K562 (cell line): Measurements from ENCODE around the gene SMG7. TPM values are rescaled to one million over a fixed set of nuclear protein-coding genes. Genes with fewer than 3 reads are reported as not detected.

Experiments used
- ARNT ChIP-seq, 2 experiments: fragments of 450-650 bp; IDR thresholded peaks; 2 replicates each; pipeline ENCODE4 v1.6.1; 2016; ENCODE audit warnings: mild to moderate bottlenecking in 1 of 2
- BHLHE40 ChIP-seq: IDR thresholded peaks from 2 replicates; pipeline ENCODE4 v1.6.1; 2011; ENCODE audit warnings: low read length, improper control_type of control experiment
- CBFA2T2 ChIP-seq: fragments of 450-650 bp; conservative IDR thresholded peaks from 2 replicates; pipeline ENCODE4 v1.6.1; 2017; ENCODE audit warnings: mild to moderate bottlenecking
- CC2D1A ChIP-seq: fragments of 450-650 bp; IDR thresholded peaks from 2 replicates; pipeline ENCODE4 v1.6.1; 2017; ENCODE audit warnings: mild to moderate bottlenecking
- ESRRA ChIP-seq: fragments of 450-650 bp; IDR thresholded peaks from 2 replicates; pipeline ENCODE4 v1.6.1; 2014; ENCODE audit warnings: low read depth, mild to moderate bottlenecking, moderate library complexity, borderline replicate concordance
- FOXJ2 ChIP-seq: fragments of 200-800 bp; sonication (Bioruptor generic); IDR thresholded peaks from 2 replicates; pipeline ENCODE4 v1.6.1; 2016; ENCODE audit warnings: missing genetic modification characterization, missing compliant biosample characterization
- JUND ChIP-seq, 2 experiments: IDR thresholded peaks; 2 replicates in 1 of 2; 3 replicates in 1 of 2; pipeline ENCODE4 v1.6.1; 2011; ENCODE audit warnings: borderline replicate concordance in 2 of 2, low read depth in 2 of 2, low read length in 2 of 2, improper control_type of control experiment in 1 of 2, missing biosample characterization in 1 of 2, missing genetic modification characterization in 1 of 2, missing genetic modification reagents in 1 of 2
- MEIS2 ChIP-seq: fragments of 450-650 bp; IDR thresholded peaks from 2 replicates; pipeline ENCODE4 v1.6.1; 2014; ENCODE audit warnings: mild to moderate bottlenecking; ENCODE audit not compliant: partially characterized antibody
- MTA2 ChIP-seq: fragments of 450-650 bp; IDR thresholded peaks from 2 replicates; pipeline ENCODE4 v1.6.1; 2016; ENCODE audit warnings: low read depth
- MYC ChIP-seq, 2 experiments: fragments of 250-450 bp in 1 of 2; sonication (Bioruptor Pico) in 1 of 2; IDR thresholded peaks; 2 replicates each; pipeline versions ENCODE4 v1.5.1 to v1.6.1; 2012 to 2021; ENCODE audit warnings: low read depth in 2 of 2, borderline replicate concordance in 1 of 2, improper control_type of control experiment in 1 of 2, low read length in 1 of 2, mild to moderate bottlenecking in 1 of 2, moderate library complexity in 1 of 2
- NFE2 ChIP-seq: IDR thresholded peaks from 2 replicates; pipeline ENCODE4 v1.6.1; 2014; ENCODE audit warnings: antibody characterized with exemption, low read depth
- NRF1 ChIP-seq, 2 experiments: fragments of 450-650 bp; IDR thresholded peaks in 1 of 2; conservative IDR thresholded peaks in 1 of 2; 2 replicates each; pipeline ENCODE4 v1.6.1; 2014; ENCODE audit warnings: mild to moderate bottlenecking in 2 of 2
- RAD51 ChIP-seq: fragments of 450-650 bp; IDR thresholded peaks from 2 replicates; pipeline ENCODE4 v1.7.1; 2016; ENCODE audit warnings: low read depth, mild to moderate bottlenecking, borderline replicate concordance
- RBBP5 ChIP-seq: fragments of 200-600 bp; sonication (generic); IDR thresholded peaks from 2 replicates; pipeline ENCODE4 v1.6.1; 2012; ENCODE audit warnings: borderline replicate concordance, mild to moderate bottlenecking, low read length, control low read depth, inconsistent platforms; ENCODE audit not compliant: insufficient read depth, poor library complexity, severe bottlenecking
- RFX1 ChIP-seq: fragments of 450-650 bp; IDR thresholded peaks from 2 replicates; pipeline ENCODE4 v1.6.1; 2016; ENCODE audit warnings: mild to moderate bottlenecking, moderate library complexity
- SMARCA4 ChIP-seq: fragments of 450-650 bp; IDR thresholded peaks from 2 replicates; pipeline ENCODE4 v1.6.1; 2016
- STAG1 ChIP-seq: sonication (generic); formaldehyde crosslinking; IDR thresholded peaks from 2 replicates; pipeline ENCODE4 v1.5.0; 2020; ENCODE audit warnings: missing genetic modification reagents, borderline replicate concordance
- TAL1 ChIP-seq: fragments of 450-650 bp; IDR thresholded peaks from 2 replicates; pipeline ENCODE4 v1.6.1; 2016; ENCODE audit warnings: mild to moderate bottlenecking
- ZFX ChIP-seq: sonication (generic); formaldehyde crosslinking; IDR thresholded peaks from 2 replicates; pipeline ENCODE4 v1.8.0; 2022; ENCODE audit warnings: mild to moderate bottlenecking, missing genetic modification reagents, moderate library complexity
- polyA plus RNA-seq, 8 experiments: library from polyadenylated mRNA; depleted of rRNA in 4 of 8; stranded (reverse) in 5 of 8; unstranded in 3 of 8; fragments of >200 nt; fragmentation: Nextera tagmentation in 2 of 8; fragmentation: Illumina TruSeq in 1 of 8; extraction: Ambion mirVana in 2 of 8; extraction: Trizol in 1 of 8; gene quantifications; 2 replicates each; pipeline versions ENCODE4 v1.2.1 to v1.2.3, GENCODE V29; 2011 to 2014; ENCODE audit warnings: inconsistent platforms in 1 of 8, missing spikeins in 1 of 8
- total RNA-seq, 7 experiments: library from RNA; depleted of rRNA in 6 of 7; stranded (reverse); fragments of >200 nt in 6 of 7; fragmentation: Illumina TruSeq in 2 of 7; extraction: Trizol in 2 of 7; gene quantifications; 2 replicates each; pipeline versions ENCODE4 v1.2.1 to v1.2.3, GENCODE V29; 2011 to 2021; ENCODE audit warnings: low replicate concordance in 1 of 7
- TF ChIP-seq, protein P1 (sequence below): fragments of 450-650 bp; conservative IDR thresholded peaks from 2 replicates; pipeline ENCODE4 v1.6.1; 2016; ENCODE audit warnings: missing genetic modification characterization, low read depth, mild to moderate bottlenecking, missing compliant biosample characterization, moderate library complexity
- TF ChIP-seq, protein P2 (sequence below): fragments of 450-650 bp; IDR thresholded peaks from 2 replicates; pipeline ENCODE4 v1.6.1; 2016
- TF ChIP-seq, protein P3 (sequence below): fragments of 450-650 bp; IDR thresholded peaks from 2 replicates; pipeline ENCODE4 v1.6.1; 2018; ENCODE audit not compliant: partially characterized antibody
- TF ChIP-seq, protein P4 (sequence below): sonication (generic); formaldehyde crosslinking; IDR thresholded peaks from 2 replicates; pipeline ENCODE4 v1.9.0; 2022; ENCODE audit warnings: mild to moderate bottlenecking, missing genetic modification reagents

The SMG7 gene
- total and polyA plus RNA-seq, 9 of the 15 experiments (the other 6 are each of a cell fraction or from before 2014, with no cell fraction given): 12.4 to 74.6 (median 29.0) TPM

DNA sequence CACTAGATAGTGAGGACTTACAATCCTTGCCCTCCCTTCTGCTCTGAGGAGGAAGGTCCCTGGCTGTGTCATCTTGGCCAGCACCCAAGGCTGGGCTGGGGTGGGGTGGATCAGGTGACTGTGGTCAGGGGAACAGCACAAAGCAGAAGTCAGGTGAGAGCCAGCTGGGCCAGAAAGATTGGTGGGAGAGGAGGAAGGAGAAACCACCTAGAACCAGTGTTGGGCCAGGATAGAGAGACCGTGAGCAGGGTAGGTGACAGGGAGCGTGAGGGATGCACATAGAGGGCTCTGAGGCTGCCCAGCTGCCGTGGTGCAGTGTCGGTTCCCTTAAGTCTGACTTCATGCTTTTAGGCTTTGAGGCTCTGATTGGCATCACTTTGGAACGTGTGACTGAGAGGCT, 95.3 kb downstream of the SMG7 start (continued):
- TF ChIP-seq, protein P1, sequence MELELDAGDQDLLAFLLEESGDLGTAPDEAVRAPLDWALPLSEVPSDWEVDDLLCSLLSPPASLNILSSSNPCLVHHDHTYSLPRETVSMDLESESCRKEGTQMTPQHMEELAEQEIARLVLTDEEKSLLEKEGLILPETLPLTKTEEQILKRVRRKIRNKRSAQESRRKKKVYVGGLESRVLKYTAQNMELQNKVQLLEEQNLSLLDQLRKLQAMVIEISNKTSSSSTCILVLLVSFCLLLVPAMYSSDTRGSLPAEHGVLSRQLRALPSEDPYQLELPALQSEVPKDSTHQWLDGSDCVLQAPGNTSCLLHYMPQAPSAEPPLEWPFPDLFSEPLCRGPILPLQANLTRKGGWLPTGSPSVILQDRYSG: no peak
- TF ChIP-seq RAD51: peak; percentile 87
- TF ChIP-seq, protein P2, sequence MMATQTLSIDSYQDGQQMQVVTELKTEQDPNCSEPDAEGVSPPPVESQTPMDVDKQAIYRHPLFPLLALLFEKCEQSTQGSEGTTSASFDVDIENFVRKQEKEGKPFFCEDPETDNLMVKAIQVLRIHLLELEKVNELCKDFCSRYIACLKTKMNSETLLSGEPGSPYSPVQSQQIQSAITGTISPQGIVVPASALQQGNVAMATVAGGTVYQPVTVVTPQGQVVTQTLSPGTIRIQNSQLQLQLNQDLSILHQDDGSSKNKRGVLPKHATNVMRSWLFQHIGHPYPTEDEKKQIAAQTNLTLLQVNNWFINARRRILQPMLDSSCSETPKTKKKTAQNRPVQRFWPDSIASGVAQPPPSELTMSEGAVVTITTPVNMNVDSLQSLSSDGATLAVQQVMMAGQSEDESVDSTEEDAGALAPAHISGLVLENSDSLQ: peak; percentile 34; the same call in 1 of the 2 replicates
- TF ChIP-seq NRF1 (conservative IDR thresholded peaks at IDR 0.05 in 1 of 2, IDR thresholded peaks at IDR 0.05 in 1 of 2): peak in 1 of 2 experiments; percentile 57; a peak in 3 of 4 replicates
- peak; percentile 25; the same call in 1 of the 2 replicates for TF ChIP-seq ZFX (CRISPR knock-in tag)
- peak; percentile 74 for TF ChIP-seq MTA2
- TF ChIP-seq, protein P3, sequence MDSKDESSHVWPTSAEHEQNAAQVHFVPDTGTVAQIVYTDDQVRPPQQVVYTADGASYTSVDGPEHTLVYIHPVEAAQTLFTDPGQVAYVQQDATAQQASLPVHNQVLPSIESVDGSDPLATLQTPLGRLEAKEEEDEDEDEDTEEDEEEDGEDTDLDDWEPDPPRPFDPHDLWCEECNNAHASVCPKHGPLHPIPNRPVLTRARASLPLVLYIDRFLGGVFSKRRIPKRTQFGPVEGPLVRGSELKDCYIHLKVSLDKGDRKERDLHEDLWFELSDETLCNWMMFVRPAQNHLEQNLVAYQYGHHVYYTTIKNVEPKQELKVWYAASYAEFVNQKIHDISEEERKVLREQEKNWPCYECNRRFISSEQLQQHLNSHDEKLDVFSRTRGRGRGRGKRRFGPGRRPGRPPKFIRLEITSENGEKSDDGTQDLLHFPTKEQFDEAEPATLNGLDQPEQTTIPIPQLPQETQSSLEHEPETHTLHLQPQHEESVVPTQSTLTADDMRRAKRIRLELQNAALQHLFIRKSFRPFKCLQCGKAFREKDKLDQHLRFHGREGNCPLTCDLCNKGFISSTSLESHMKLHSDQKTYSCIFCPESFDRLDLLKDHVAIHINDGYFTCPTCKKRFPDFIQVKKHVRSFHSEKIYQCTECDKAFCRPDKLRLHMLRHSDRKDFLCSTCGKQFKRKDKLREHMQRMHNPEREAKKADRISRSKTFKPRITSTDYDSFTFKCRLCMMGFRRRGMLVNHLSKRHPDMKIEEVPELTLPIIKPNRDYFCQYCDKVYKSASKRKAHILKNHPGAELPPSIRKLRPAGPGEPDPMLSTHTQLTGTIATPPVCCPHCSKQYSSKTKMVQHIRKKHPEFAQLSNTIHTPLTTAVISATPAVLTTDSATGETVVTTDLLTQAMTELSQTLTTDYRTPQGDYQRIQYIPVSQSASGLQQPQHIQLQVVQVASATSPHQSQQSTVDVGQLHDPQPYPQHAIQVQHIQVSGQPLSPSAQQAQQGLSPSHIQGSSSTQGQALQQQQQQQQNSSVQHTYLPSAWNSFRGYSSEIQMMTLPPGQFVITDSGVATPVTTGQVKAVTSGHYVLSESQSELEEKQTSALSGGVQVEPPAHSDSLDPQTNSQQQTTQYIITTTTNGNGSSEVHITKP: no peak
- TF ChIP-seq NFE2: peak; percentile 44
- no peak for TF ChIP-seq STAG1 (CRISPR knock-in tag)
- peak; percentile 75 for TF ChIP-seq CBFA2T2
- TF ChIP-seq, protein P4, sequence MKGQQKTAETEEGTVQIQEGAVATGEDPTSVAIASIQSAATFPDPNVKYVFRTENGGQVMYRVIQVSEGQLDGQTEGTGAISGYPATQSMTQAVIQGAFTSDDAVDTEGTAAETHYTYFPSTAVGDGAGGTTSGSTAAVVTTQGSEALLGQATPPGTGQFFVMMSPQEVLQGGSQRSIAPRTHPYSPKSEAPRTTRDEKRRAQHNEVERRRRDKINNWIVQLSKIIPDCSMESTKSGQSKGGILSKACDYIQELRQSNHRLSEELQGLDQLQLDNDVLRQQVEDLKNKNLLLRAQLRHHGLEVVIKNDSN (CRISPR knock-in tag): peak; percentile 96
- TF ChIP-seq CC2D1A: no peak
- peak; percentile 73 for TF ChIP-seq TAL1
- TF ChIP-seq ESRRA: peak; percentile 85; the same call in 1 of the 2 replicates
- peak; percentile 18 for TF ChIP-seq MEIS2
- TF ChIP-seq RFX1: peak; percentile 52
- TF ChIP-seq SMARCA4: peak; percentile 61; the same call in 1 of the 2 replicates
- no peak for TF ChIP-seq RBBP5
- TF ChIP-seq ARNT (IDR thresholded peaks at IDR 0.05): no peak
- peak; percentile 97 for TF ChIP-seq BHLHE40
- TF ChIP-seq MYC (IDR thresholded peaks at IDR 0.05; ENCODE audit: low read depth, low read length): 0 out of 2 replicates have a peak, but pooled peaks have one; percentile 14
- no peak for TF ChIP-seq MYC (CRISPR knock-in tag; IDR thresholded peaks at IDR 0.05; ENCODE audit: borderline replicate concordance, low read depth)
- peak; percentile 66 for TF ChIP-seq JUND (IDR thresholded peaks at IDR 0.05; ENCODE audit: borderline replicate concordance, low read depth, low read length)
- peak; percentile 53; the same call in 2 of the 3 replicates for TF ChIP-seq JUND (tag; IDR thresholded peaks at IDR 0.05; ENCODE audit: borderline replicate concordance, low read depth, low read length)
- peak; percentile 95 for TF ChIP-seq FOXJ2 (tag)
